HCT116 (cell line): ENCODE measurements around the gene UNC5C. TPM values are rescaled to one million over a fixed set of nuclear protein-coding genes. Genes with fewer than 3 reads are reported as not detected.

Experiments
- ATAC-seq: fragments of 200-7000 bp; cut with Tn5 transposase; 2 replicates; pipeline ENCODE4 v1.9.1; 2020; ENCODE audit warnings: mild to moderate bottlenecking, moderate library complexity
- BruUV-seq: library from RNA; stranded (reverse); fragments of 400-500 nt; replicated peaks from 2 replicates; lab custom pipeline; 2021; lab: Mats Ljungman, UMichigan
- CTCF ChIA-PET: fragments of 300-600 bp; sonication (Branson Sonifier 250); formaldehyde crosslinking; loops from one replicate; lab custom pipeline; 2021; ENCODE audit warnings: antibody characterized with exemption; lab: Charles Lee
- POLR2A ChIA-PET: fragments of 300-600, 350-600 bp; sonication (Branson Sonifier 250); formaldehyde crosslinking; loops from one replicate; lab custom pipeline; 2021; ENCODE audit warnings: antibody characterized with exemption; lab: Charles Lee
- RAD21 ChIA-PET, 2 experiments: fragments of 300-600 bp; sonication (Branson Sonifier 250); formaldehyde crosslinking; loops; one replicate each; lab custom pipeline; 2023; ENCODE audit warnings: low total read pairs in 2 of 2; ENCODE audit not compliant: uncharacterized antibody in 2 of 2, unreplicated experiment in 2 of 2, low non-redundant PET in 1 of 2; lab: Charles Lee
- DNase-seq: peaks from one replicate; pipeline ENCODE4 v3.0.0-alpha.2; 2010; ENCODE audit warnings: low read depth, low spot score
- H2AFZ ChIP-seq: fragments of 200-600 bp; shearing (Covaris generic), sonication (generic); 2 replicates; pipeline ENCODE4 v1.6.1; 2017; ENCODE audit warnings: low read depth, mixed run types, mixed read lengths, antibody characterized with exemption, low read length; ENCODE audit not compliant: poor library complexity, severe bottlenecking
- H3K27ac ChIP-seq: 2 replicates; pipeline ENCODE4 v1.5.1; 2012; ENCODE audit warnings: low read depth, low read length
- H3K27me3 ChIP-seq: fragments of 200-600 bp; sonication (generic); 2 replicates; pipeline ENCODE4 v1.6.1; 2016; ENCODE audit warnings: mixed run types, low read length, mixed read lengths; ENCODE audit not compliant: insufficient read depth
- H3K36me3 ChIP-seq, 2 experiments: fragments of 200-500 bp in 1 of 2; fragments of 200-600 bp in 1 of 2; sonication (Bioruptor generic) in 1 of 2; sonication (generic) in 1 of 2; 2 replicates each; pipeline versions ENCODE4 v1.5.1 to v1.6.1; 2014 to 2016; ENCODE audit warnings: low read length in 2 of 2, inconsistent platforms in 1 of 2, mixed read lengths in 1 of 2, mixed run types in 1 of 2; ENCODE audit not compliant: insufficient read depth in 2 of 2, control insufficient read depth in 1 of 2
- H3K4me1 ChIP-seq, 2 experiments: fragments of 200-600 bp in 1 of 2; sonication (generic) in 1 of 2; 2 replicates each; pipeline versions ENCODE4 v1.5.1 to v1.6.1; 2012 to 2017; ENCODE audit warnings: low read length in 2 of 2, inconsistent platforms in 1 of 2, mild to moderate bottlenecking in 1 of 2, mixed read lengths in 1 of 2, mixed run types in 1 of 2, moderate library complexity in 1 of 2; ENCODE audit not compliant: insufficient read depth in 2 of 2, control insufficient read depth in 1 of 2
- H3K4me2 ChIP-seq: fragments of 200-600 bp; sonication (generic); 2 replicates; pipeline ENCODE4 v1.6.1; 2017; ENCODE audit warnings: mixed run types, low read length, mixed read lengths
- H3K4me3 ChIP-seq, 2 experiments: fragments of 200-600 bp in 1 of 2; sonication (generic) in 1 of 2; replicated peaks in 1 of 2; 2 replicates each; pipeline ENCODE4 v1.5.1; 2011 to 2016; ENCODE audit warnings: low read length in 2 of 2, control low read depth in 1 of 2, low read depth in 1 of 2, mild to moderate bottlenecking in 1 of 2, mixed read lengths in 1 of 2, mixed run types in 1 of 2
- H3K79me2 ChIP-seq: fragments of 200-600 bp; sonication (generic); 2 replicates; pipeline ENCODE4 v1.6.1; 2017; ENCODE audit warnings: mild to moderate bottlenecking, mixed run types, low read length, moderate library complexity, mixed read lengths; ENCODE audit not compliant: insufficient read depth
- H3K9ac ChIP-seq: fragments of 200-600 bp; sonication (generic); 2 replicates; pipeline ENCODE4 v1.6.1; 2016; ENCODE audit warnings: low read length, mixed read lengths
- H3K9me2 ChIP-seq: fragments of 200-600 bp; sonication (generic), shearing (Covaris generic); 2 replicates; pipeline ENCODE4 v1.6.1; 2017; ENCODE audit warnings: mixed run types, mild to moderate bottlenecking, moderate library complexity; ENCODE audit not compliant: insufficient read depth
- H3K9me3 ChIP-seq, 2 experiments: fragments of 200-500 bp in 1 of 2; fragments of 200-600 bp in 1 of 2; sonication (Bioruptor generic) in 1 of 2; sonication (generic) in 1 of 2; 2 replicates each; pipeline ENCODE4 v1.6.1; 2014 to 2017; ENCODE audit warnings: low read length in 2 of 2, mixed read lengths in 2 of 2, inconsistent platforms in 1 of 2, low read depth in 1 of 2, mild to moderate bottlenecking in 1 of 2, mixed run types in 1 of 2, moderate library complexity in 1 of 2; ENCODE audit not compliant: control insufficient read depth in 1 of 2, insufficient read depth in 1 of 2
- H4K20me1 ChIP-seq: fragments of 200-600 bp; sonication (generic), shearing (Covaris generic); 2 replicates; pipeline ENCODE4 v1.6.1; 2017; ENCODE audit warnings: mixed run types, mild to moderate bottlenecking, moderate library complexity; ENCODE audit not compliant: insufficient read depth
- CEBPB ChIP-seq: IDR thresholded peaks from 2 replicates; pipeline ENCODE4 v1.6.1; 2012; ENCODE audit warnings: low read depth
- EGR1 ChIP-seq: IDR thresholded peaks from 2 replicates; pipeline ENCODE4 v1.6.1; 2012; ENCODE audit warnings: low read depth
- ELF1 ChIP-seq: IDR thresholded peaks from 2 replicates; pipeline ENCODE4 v1.6.1; 2012; ENCODE audit warnings: low read depth, borderline replicate concordance
- EZH2 ChIP-seq: fragments of 200-600 bp; sonication (generic); IDR thresholded peaks from 2 replicates; pipeline ENCODE4 v1.6.1; 2017; ENCODE audit warnings: antibody characterized with exemption, mixed run types
- EZH2phosphoT487 ChIP-seq: fragments of 200-600 bp; IDR thresholded peaks from 2 replicates; pipeline ENCODE4 v1.6.1; 2018; ENCODE audit warnings: antibody characterized with exemption, borderline replicate concordance
- FOSL1 ChIP-seq: IDR thresholded peaks from 2 replicates; pipeline ENCODE4 v1.6.1; 2012; ENCODE audit warnings: low read depth
- JUND ChIP-seq: IDR thresholded peaks from 2 replicates; pipeline ENCODE4 v1.6.1; 2012
- RAD21 ChIP-seq: IDR thresholded peaks from 2 replicates; pipeline ENCODE4 v1.6.1; 2012; ENCODE audit warnings: low read depth, mild to moderate bottlenecking
- SIN3A ChIP-seq: IDR thresholded peaks from 2 replicates; pipeline ENCODE4 v1.6.1; 2012; ENCODE audit warnings: low read depth
- SP1 ChIP-seq: IDR thresholded peaks from 2 replicates; pipeline ENCODE4 v1.6.1; 2012; ENCODE audit warnings: low read depth
- SRF ChIP-seq: IDR thresholded peaks from 2 replicates; pipeline ENCODE4 v1.6.1; 2012; ENCODE audit warnings: low read depth
- TCF7L2 ChIP-seq: IDR thresholded peaks from 2 replicates; pipeline ENCODE4 v1.7.0; 2011; ENCODE audit warnings: borderline replicate concordance, inconsistent platforms; ENCODE audit not compliant: insufficient read depth, insufficient read length; ENCODE audit errors: extremely low read depth
- ZFX ChIP-seq: fragments of 450-650 bp; IDR thresholded peaks from 2 replicates; pipeline ENCODE4 v1.6.1; 2017
- intact Hi-C: fragments of 100-400 bp; cut with micrococcal nuclease; formaldehyde crosslinking; loops from 2 replicates; pipeline ENCODE4 v1.10.0; 2022
- total RNA-seq: library from RNA; stranded (reverse); gene quantifications from one replicate; pipeline ENCODE4 v1.2.1, GENCODE V29; 2021; ENCODE audit not compliant: unreplicated experiment
- TF ChIP-seq, protein P1 (sequence below): IDR thresholded peaks from 2 replicates; pipeline ENCODE4 v1.6.1; 2012; ENCODE audit warnings: low read depth
- TF ChIP-seq, protein P2 (sequence below): IDR thresholded peaks from 2 replicates; pipeline ENCODE4 v1.6.1; 2012
- TF ChIP-seq, protein P3 (sequence below), 3 experiments: fragments of 200-600 bp in 1 of 3; sonication (generic) in 1 of 3; IDR thresholded peaks in 2 of 3; conservative IDR thresholded peaks in 1 of 3; 2 replicates each; pipeline ENCODE4 v1.5.1; 2012 to 2017; ENCODE audit warnings: low read depth in 2 of 3, low read length in 2 of 3, antibody characterized with exemption in 1 of 3, borderline replicate concordance in 1 of 3, control low read depth in 1 of 3, mild to moderate bottlenecking in 1 of 3, mixed read lengths in 1 of 3, mixed run types in 1 of 3, moderate library complexity in 1 of 3; ENCODE audit not compliant: insufficient read depth in 1 of 3

The UNC5C gene
- total RNA-seq, 1 experiment from 2014 or later, result not detected

DNA sequence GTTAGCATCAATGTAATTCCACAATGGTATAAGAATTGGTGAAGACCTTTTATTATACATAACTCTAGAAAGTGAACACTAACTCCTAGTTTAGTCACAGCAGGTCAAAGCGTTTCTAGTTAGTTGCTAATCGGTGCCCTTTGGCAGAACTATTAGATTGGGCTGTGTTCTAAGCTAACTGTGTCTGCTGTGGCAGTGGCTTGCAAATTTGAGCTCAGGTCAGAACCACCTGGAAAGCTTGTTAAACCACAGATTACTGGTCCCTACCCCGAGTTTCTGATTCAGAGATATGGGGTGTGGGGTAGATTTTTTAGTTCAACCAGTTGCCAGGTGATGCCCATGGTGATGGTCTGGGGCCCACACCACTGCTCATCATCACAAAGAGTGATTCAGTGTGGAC lies 332.1 kb downstream of the UNC5C start:
- Histone ChIP-seq H3K36me3 (no peaks in the 10 kb centered on the region), H4K20me1 (no peaks in the 10 kb centered on the region), H3K79me2 (no peaks in the 10 kb centered on the region), H3K9me3 (no peaks in the 10 kb centered on the region), H3K9ac (no peak overlapping the region), H3K4me2 (no peak overlapping the region), H3K4me3 (no peak overlapping the region)
- ATAC-seq, result no peak
- RAD21 ChIA-PET, result no interaction called here
- CTCF ChIA-PET, result interaction anchor here (0.9 kb wide), 1 partner anchor 12 kb away, joined by 3 read pairs; no protein-coding TSS in a partner anchor
- no peak for DNase-seq
- TF ChIP-seq SRF (no peak), RAD21 (no peak), SP1 (no peak), EGR1 (no peak), EZH2 (no peak), FOSL1 (no peak), EZH2phosphoT487 (no peak), TCF7L2 (no peak), SIN3A (no peak), CEBPB (no peak), ELF1 (no peak), ZFX (no peak), JUND (no peak)
- TF ChIP-seq, protein P1, sequence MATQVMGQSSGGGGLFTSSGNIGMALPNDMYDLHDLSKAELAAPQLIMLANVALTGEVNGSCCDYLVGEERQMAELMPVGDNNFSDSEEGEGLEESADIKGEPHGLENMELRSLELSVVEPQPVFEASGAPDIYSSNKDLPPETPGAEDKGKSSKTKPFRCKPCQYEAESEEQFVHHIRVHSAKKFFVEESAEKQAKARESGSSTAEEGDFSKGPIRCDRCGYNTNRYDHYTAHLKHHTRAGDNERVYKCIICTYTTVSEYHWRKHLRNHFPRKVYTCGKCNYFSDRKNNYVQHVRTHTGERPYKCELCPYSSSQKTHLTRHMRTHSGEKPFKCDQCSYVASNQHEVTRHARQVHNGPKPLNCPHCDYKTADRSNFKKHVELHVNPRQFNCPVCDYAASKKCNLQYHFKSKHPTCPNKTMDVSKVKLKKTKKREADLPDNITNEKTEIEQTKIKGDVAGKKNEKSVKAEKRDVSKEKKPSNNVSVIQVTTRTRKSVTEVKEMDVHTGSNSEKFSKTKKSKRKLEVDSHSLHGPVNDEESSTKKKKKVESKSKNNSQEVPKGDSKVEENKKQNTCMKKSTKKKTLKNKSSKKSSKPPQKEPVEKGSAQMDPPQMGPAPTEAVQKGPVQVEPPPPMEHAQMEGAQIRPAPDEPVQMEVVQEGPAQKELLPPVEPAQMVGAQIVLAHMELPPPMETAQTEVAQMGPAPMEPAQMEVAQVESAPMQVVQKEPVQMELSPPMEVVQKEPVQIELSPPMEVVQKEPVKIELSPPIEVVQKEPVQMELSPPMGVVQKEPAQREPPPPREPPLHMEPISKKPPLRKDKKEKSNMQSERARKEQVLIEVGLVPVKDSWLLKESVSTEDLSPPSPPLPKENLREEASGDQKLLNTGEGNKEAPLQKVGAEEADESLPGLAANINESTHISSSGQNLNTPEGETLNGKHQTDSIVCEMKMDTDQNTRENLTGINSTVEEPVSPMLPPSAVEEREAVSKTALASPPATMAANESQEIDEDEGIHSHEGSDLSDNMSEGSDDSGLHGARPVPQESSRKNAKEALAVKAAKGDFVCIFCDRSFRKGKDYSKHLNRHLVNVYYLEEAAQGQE, result no peak
- TF ChIP-seq, protein P2, sequence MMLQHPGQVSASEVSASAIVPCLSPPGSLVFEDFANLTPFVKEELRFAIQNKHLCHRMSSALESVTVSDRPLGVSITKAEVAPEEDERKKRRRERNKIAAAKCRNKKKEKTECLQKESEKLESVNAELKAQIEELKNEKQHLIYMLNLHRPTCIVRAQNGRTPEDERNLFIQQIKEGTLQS, result no peak
- TF ChIP-seq, protein P3, sequence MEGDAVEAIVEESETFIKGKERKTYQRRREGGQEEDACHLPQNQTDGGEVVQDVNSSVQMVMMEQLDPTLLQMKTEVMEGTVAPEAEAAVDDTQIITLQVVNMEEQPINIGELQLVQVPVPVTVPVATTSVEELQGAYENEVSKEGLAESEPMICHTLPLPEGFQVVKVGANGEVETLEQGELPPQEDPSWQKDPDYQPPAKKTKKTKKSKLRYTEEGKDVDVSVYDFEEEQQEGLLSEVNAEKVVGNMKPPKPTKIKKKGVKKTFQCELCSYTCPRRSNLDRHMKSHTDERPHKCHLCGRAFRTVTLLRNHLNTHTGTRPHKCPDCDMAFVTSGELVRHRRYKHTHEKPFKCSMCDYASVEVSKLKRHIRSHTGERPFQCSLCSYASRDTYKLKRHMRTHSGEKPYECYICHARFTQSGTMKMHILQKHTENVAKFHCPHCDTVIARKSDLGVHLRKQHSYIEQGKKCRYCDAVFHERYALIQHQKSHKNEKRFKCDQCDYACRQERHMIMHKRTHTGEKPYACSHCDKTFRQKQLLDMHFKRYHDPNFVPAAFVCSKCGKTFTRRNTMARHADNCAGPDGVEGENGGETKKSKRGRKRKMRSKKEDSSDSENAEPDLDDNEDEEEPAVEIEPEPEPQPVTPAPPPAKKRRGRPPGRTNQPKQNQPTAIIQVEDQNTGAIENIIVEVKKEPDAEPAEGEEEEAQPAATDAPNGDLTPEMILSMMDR (IDR thresholded peaks at IDR 0.05 in 2 of 3, conservative IDR thresholded peaks at IDR 0.05 in 1 of 3; ENCODE audit: borderline replicate concordance in 1 of 3, insufficient read depth in 1 of 3, low read depth in 2 of 3, low read length in 2 of 3), result no peak
- TF ChIP-seq, all 23 proteins: peak for 0
- Histone ChIP-seq H3K27me3 (no peaks in the 10 kb centered on the region), H3K9me2 (no peaks in the 10 kb centered on the region), H2AFZ (no peak overlapping the region), H3K27ac (no peak overlapping the region), H3K4me1 (no peaks in the 10 kb centered on the region)
- intact Hi-C loops, result no loop called here
- POLR2A ChIA-PET, result no interaction called here
- BruUV-seq, result no TSS peak
